ENCODE data around the gene RAP2C.

The RAP2C gene

DNA sequence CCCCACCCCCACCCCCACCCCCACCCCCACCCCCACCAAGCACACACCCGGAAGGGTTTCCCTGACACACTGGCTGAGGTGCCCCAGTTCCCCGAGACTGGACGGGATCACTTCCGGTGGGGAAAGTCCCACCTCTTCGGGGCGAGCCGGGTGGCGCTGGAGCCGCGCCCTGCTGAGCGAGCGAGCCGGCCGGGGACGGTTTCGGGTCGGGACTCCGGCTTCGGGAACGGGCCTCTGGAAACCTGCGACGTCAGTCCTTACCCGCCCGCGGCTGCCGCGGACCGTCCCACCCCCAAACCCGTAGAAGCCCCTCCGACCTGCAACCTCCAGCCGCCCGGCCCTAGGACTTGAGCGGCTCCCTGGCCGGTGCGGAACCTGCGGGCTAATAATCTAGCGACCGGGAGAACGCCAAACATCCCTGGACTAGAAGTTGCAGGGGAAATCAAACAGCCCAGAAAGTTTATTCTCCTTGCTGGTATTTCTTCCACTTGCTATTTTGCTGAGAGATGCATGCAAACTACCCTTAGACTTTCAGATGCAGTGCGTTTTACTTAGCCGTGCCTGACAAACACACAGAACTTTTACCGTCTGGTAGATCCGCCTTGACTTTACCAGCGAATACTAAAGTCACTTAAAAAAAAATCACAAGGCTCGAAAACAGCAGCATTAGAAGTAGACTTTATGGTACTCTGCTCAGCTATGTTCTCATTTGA lies 991 bp downstream of the RAP2C start:
- Histone ChIP-seq H3K4me1 (ENCODE audit: control insufficient read depth, insufficient read depth, low read length) (peaks cover 13% of the 10 kb centered on the region; the same call in 1 of the 2 replicates), H3K9ac (ENCODE audit: low read depth, low read length) (peak overlapping the region; percentile 84), H3K36me3 (ENCODE audit: control insufficient read depth, insufficient read depth, low read length) (peaks cover 15% of the 10 kb centered on the region), H3K27ac (ENCODE audit: low read depth, low read length) (peak overlapping the region; percentile 95), H3K9me3 (ENCODE audit: control insufficient read depth, insufficient read depth, low read length) (no peaks in the 10 kb centered on the region), H3K4me3 (ENCODE audit: low read depth, low read length) (peak overlapping the region; percentile 77), H3K27me3 (ENCODE audit: control insufficient read depth, insufficient read depth, low read length) (no peaks in the 10 kb centered on the region)

DNA sequence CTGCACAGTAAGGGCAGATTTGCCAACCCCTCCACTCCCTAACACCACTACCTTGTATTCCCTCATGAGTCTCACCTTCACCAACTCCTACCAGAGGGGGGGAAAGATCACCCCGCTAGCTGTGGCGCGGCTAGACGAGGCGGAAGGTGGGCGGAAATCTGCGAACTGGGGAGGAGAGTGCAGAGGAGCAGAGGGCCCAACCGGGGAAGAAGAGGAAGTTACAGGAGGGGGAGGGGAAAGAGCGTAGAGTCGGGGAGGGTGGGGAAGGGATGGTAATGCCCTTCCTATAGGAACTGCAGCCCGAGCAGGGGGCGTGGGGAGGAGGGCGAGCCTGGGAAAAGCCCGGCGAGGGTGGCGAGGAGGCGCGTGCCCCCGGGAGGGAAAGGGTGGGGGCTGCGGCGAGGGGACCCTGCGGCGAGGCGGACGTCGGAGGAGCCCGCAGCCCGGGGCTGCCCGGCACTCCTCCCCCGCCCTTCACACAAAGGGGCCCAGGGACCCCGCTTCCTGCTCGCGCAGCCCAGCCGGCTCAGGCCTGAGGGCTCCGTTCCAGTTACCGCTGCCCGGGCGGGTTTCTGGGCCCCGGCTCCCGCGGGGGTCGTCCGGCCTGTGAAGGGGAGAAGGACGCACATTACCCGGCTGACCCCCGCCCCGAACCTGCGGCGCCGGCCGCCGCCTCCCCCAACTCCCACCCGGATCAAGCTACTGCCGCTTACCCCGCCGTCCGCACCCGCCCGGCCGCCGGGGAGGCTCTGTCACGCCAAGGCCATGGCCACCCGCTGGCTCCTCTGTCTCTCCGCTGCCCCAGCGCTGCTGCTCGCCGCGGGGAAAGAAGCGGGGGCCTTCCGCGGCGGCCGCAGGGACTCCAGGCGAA lies 1.8 kb downstream of the RAP2C start:
- H3K4me3 ChIP-seq (ENCODE audit: low read depth, low read length) = peak overlapping the region; percentile 77
- H3K27ac ChIP-seq (ENCODE audit: low read depth, low read length) = peak overlapping the region; percentile 95

DNA sequence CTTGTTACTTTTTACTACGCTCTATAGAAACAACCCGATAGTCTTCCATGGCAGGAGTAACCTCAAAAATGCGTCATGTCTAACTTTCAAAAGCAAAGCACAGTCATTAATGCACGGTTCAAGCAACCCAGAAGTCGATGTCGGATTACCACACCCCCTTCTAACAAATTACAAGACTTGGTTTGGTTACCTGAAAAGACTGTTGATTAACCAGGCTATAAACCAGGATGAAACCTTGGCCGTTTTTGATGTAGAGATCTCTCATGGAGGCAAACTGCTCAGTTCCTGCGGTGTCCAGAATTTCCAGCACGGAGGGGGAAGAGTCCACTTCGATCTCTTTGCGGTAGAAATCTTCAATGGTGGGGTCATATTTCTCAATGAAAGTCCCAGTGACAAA lies 2.4 kb downstream of the RAP2C start:
- H3K4me3 ChIP-seq (ENCODE audit: low read depth, low read length) = peak overlapping the region; percentile 77
- peaks cover 29% of the 10 kb centered on the region for H3K36me3 ChIP-seq (ENCODE audit: control insufficient read depth, insufficient read depth, low read length)
- no peaks in the 10 kb centered on the region for H3K27me3 ChIP-seq (ENCODE audit: control insufficient read depth, insufficient read depth, low read length)
- no peaks in the 10 kb centered on the region for H3K9me3 ChIP-seq (ENCODE audit: control insufficient read depth, insufficient read depth, low read length)
- peak overlapping the region; percentile 95 for H3K27ac ChIP-seq (ENCODE audit: low read depth, low read length)
- H3K9ac ChIP-seq (ENCODE audit: low read depth, low read length) = peak overlapping the region; percentile 66
- H3K4me1 ChIP-seq (ENCODE audit: control insufficient read depth, insufficient read depth, low read length) = peaks cover 13% of the 10 kb centered on the region; the same call in 1 of the 2 replicates

More for the DNA sequence above, 1.8 kb downstream of the RAP2C start:
- Histone ChIP-seq H3K9ac (ENCODE audit: low read depth, low read length) (peak overlapping the region; percentile 84), H3K4me1 (ENCODE audit: control insufficient read depth, insufficient read depth, low read length) (peaks cover 13% of the 10 kb centered on the region; the same call in 1 of the 2 replicates), H3K9me3 (ENCODE audit: control insufficient read depth, insufficient read depth, low read length) (no peaks in the 10 kb centered on the region), H3K27me3 (ENCODE audit: control insufficient read depth, insufficient read depth, low read length) (no peaks in the 10 kb centered on the region), H3K36me3 (ENCODE audit: control insufficient read depth, insufficient read depth, low read length) (peaks cover 23% of the 10 kb centered on the region)

- Histone ChIP-seq H3K27ac (ENCODE audit: low read depth, low read length) (no peak overlapping the region), H3K4me1 (ENCODE audit: control insufficient read depth, insufficient read depth, low read length) (peaks cover 13% of the 10 kb centered on the region; the same call in 1 of the 2 replicates), H3K9ac (ENCODE audit: low read depth, low read length) (no peak overlapping the region), H3K9me3 (ENCODE audit: control insufficient read depth, insufficient read depth, low read length) (no peaks in the 10 kb centered on the region), H3K27me3 (ENCODE audit: control insufficient read depth, insufficient read depth, low read length) (no peaks in the 10 kb centered on the region), H3K36me3 (ENCODE audit: control insufficient read depth, insufficient read depth, low read length) (peaks cover 35% of the 10 kb centered on the region), H3K4me3 (ENCODE audit: low read depth, low read length) (peak overlapping the region; percentile 77)
These were observed 3.0 kb downstream of the RAP2C start for GRCh38 chrX:132216283-132216682.

- Histone ChIP-seq H3K27me3 (ENCODE audit: control insufficient read depth, insufficient read depth, low read length) (no peaks in the 10 kb centered on the region), H3K9me3 (ENCODE audit: control insufficient read depth, insufficient read depth, low read length) (no peaks in the 10 kb centered on the region), H3K9ac (ENCODE audit: low read depth, low read length) (no peak overlapping the region), H3K4me1 (ENCODE audit: control insufficient read depth, insufficient read depth, low read length) (peaks cover 13% of the 10 kb centered on the region; the same call in 1 of the 2 replicates), H3K27ac (ENCODE audit: low read depth, low read length) (no peak overlapping the region), H3K36me3 (ENCODE audit: control insufficient read depth, insufficient read depth, low read length) (peaks cover 51% of the 10 kb centered on the region), H3K4me3 (ENCODE audit: low read depth, low read length) (no peak overlapping the region)
These were observed 4.7 kb downstream of the RAP2C start for GRCh38 chrX:132214518-132214917.

DNA sequence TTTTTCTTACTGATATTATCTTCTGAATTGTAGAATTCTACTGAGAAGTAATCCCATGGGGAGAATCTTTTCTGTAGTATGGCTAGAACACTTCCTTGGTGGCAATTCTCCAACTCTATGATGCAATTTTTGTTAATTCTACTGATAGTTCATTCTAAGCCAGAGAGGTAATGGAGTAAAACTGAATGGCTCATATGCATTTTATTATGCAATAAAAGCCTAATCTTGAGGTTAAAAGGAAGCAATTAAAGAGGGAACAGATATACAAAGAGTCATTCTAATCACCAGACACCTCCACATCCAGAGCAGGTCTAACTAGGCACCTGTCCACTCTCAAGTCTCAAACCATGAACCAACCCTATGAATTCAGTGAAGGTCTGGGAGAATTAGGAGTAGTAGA lies 9.7 kb downstream of the RAP2C start:
- Histone ChIP-seq H3K9ac (ENCODE audit: low read depth, low read length) (no peak overlapping the region), H3K4me1 (ENCODE audit: control insufficient read depth, insufficient read depth, low read length) (no peaks in the 10 kb centered on the region), H3K4me3 (ENCODE audit: low read depth, low read length) (no peak overlapping the region), H3K27me3 (ENCODE audit: control insufficient read depth, insufficient read depth, low read length) (no peaks in the 10 kb centered on the region; the same call in 1 of the 2 replicates), H3K36me3 (ENCODE audit: control insufficient read depth, insufficient read depth, low read length) (peaks cover 76% of the 10 kb centered on the region), H3K27ac (ENCODE audit: low read depth, low read length) (no peak overlapping the region), H3K9me3 (ENCODE audit: control insufficient read depth, insufficient read depth, low read length) (no peaks in the 10 kb centered on the region)

GRCh38 chrX:132208422-132208821 lies 10.8 kb downstream of the RAP2C start:
- H3K36me3 ChIP-seq (ENCODE audit: control insufficient read depth, insufficient read depth, low read length) = peaks cover 75% of the 10 kb centered on the region
- H3K27me3 ChIP-seq (ENCODE audit: control insufficient read depth, insufficient read depth, low read length) = no peaks in the 10 kb centered on the region; the same call in 1 of the 2 replicates
- no peaks in the 10 kb centered on the region for H3K9me3 ChIP-seq (ENCODE audit: control insufficient read depth, insufficient read depth, low read length)
- H3K4me3 ChIP-seq (ENCODE audit: low read depth, low read length) = no peak overlapping the region
- H3K9ac ChIP-seq (ENCODE audit: low read depth, low read length) = no peak overlapping the region
- H3K27ac ChIP-seq (ENCODE audit: low read depth, low read length) = no peak overlapping the region
- no peaks in the 10 kb centered on the region for H3K4me1 ChIP-seq (ENCODE audit: control insufficient read depth, insufficient read depth, low read length)

DNA sequence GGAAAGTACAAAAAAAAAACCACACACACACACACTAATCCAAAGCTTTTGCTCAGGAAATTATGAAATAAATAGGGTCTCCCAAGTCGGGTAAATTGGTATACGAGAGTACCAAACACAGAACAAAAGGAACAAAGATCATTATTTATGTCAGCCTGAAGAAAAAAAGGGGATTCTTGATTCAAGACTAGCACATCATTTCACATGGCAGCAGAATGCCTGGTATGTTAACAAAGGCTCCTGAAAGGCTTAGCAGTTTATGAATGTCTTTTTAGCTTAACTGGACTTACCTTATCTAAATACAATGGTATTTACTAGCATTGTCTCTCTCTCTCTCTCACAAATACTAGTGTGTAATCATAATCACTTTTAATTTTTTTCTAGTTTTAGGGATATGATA lies 11.3 kb downstream of the RAP2C start:
- H3K4me1 ChIP-seq (ENCODE audit: control insufficient read depth, insufficient read depth, low read length) = no peaks in the 10 kb centered on the region
- H3K9ac ChIP-seq (ENCODE audit: low read depth, low read length) = no peak overlapping the region
- H3K27ac ChIP-seq (ENCODE audit: low read depth, low read length) = no peak overlapping the region
- H3K9me3 ChIP-seq (ENCODE audit: control insufficient read depth, insufficient read depth, low read length) = no peaks in the 10 kb centered on the region
- H3K36me3 ChIP-seq (ENCODE audit: control insufficient read depth, insufficient read depth, low read length) = peaks cover 72% of the 10 kb centered on the region
- H3K4me3 ChIP-seq (ENCODE audit: low read depth, low read length) = no peak overlapping the region
- no peaks in the 10 kb centered on the region; the same call in 1 of the 2 replicates for H3K27me3 ChIP-seq (ENCODE audit: control insufficient read depth, insufficient read depth, low read length)

DNA sequence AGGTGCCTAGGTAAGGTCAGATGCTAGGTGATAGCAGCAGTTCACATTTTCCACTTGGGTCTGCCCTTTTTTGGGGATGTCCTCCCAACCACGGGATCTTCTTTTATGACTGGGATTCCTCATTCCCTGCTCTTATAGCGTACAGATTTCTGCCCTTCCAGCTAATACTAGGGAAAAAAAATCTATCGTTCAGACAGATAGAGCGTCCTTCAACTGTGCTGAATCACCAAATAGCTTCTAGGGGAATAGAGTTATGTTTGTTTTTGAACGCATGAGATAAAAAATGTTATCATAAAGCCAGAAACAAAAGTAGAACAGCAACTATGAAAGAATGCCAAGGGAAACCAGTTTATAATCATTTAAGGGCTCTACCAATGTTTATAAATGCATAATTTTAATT lies 13.0 kb downstream of the RAP2C start:
- H3K27me3 ChIP-seq (ENCODE audit: control insufficient read depth, insufficient read depth, low read length) = no peaks in the 10 kb centered on the region; the same call in 1 of the 2 replicates
- peaks cover 55% of the 10 kb centered on the region for H3K36me3 ChIP-seq (ENCODE audit: control insufficient read depth, insufficient read depth, low read length)
- no peak overlapping the region for H3K9ac ChIP-seq (ENCODE audit: low read depth, low read length)
- H3K9me3 ChIP-seq (ENCODE audit: control insufficient read depth, insufficient read depth, low read length) = no peaks in the 10 kb centered on the region
- H3K4me1 ChIP-seq (ENCODE audit: control insufficient read depth, insufficient read depth, low read length) = no peaks in the 10 kb centered on the region
- H3K4me3 ChIP-seq (ENCODE audit: low read depth, low read length) = no peak overlapping the region
- H3K27ac ChIP-seq (ENCODE audit: low read depth, low read length) = no peak overlapping the region

GRCh38 chrX:132204629-132205028 lies 14.6 kb downstream of the RAP2C start:
- Histone ChIP-seq H3K36me3 (ENCODE audit: control insufficient read depth, insufficient read depth, low read length) (peaks cover 40% of the 10 kb centered on the region), H3K9me3 (ENCODE audit: control insufficient read depth, insufficient read depth, low read length) (no peaks in the 10 kb centered on the region), H3K27ac (ENCODE audit: low read depth, low read length) (no peak overlapping the region), H3K27me3 (ENCODE audit: control insufficient read depth, insufficient read depth, low read length) (no peaks in the 10 kb centered on the region; the same call in 1 of the 2 replicates), H3K4me3 (ENCODE audit: low read depth, low read length) (no peak overlapping the region), H3K9ac (ENCODE audit: low read depth, low read length) (no peak overlapping the region), H3K4me1 (ENCODE audit: control insufficient read depth, insufficient read depth, low read length) (peaks cover 9% of the 10 kb centered on the region; the same call in 1 of the 2 replicates)

DNA sequence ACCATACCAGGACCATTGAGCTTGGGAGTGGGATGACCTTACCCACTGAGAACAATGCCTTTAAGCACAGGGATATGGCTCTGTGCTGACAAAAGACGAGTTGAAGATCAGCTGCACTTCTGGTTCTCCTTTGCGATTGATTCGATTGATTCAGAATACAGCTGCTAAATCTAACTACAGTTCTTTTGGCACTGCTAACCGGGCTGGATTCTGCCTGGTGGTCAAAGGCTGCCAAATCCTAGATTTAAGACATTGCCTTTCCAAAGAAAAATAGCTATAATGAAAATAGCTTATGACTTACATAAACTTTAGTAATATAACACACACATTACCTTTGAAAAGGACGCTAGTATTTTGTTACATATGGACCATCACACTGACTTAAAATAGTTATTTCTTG lies 18.3 kb downstream of the RAP2C start:
- peaks cover 9% of the 10 kb centered on the region; the same call in 1 of the 2 replicates for H3K4me1 ChIP-seq (ENCODE audit: control insufficient read depth, insufficient read depth, low read length)
- H3K36me3 ChIP-seq (ENCODE audit: control insufficient read depth, insufficient read depth, low read length) = peaks cover 25% of the 10 kb centered on the region
- no peaks in the 10 kb centered on the region for H3K27me3 ChIP-seq (ENCODE audit: control insufficient read depth, insufficient read depth, low read length)
- no peaks in the 10 kb centered on the region for H3K9me3 ChIP-seq (ENCODE audit: control insufficient read depth, insufficient read depth, low read length)
- no peak overlapping the region for H3K27ac ChIP-seq (ENCODE audit: low read depth, low read length)
- no peak overlapping the region for H3K9ac ChIP-seq (ENCODE audit: low read depth, low read length)
- no peak overlapping the region for H3K4me3 ChIP-seq (ENCODE audit: low read depth, low read length)

Measured in HUES48 (cell line).